Choroid plexus epithelial cell (primary cell): ENCODE measurements around the gene DYNC1I2.
"Not testable (repeated sequence)": the region's sequence is repeated elsewhere in the genome, so short reads cannot be mapped to it uniquely, and the experiment has no call there.

ENCODE experiments used
- DNase-seq: peaks from one replicate; pipeline ENCODE4 v3.0.0-alpha.2; 2010; ENCODE audit warnings: low read depth
- H3K4me3 ChIP-seq: 2 replicates; pipeline ENCODE4 v1.5.1; 2011; ENCODE audit warnings: low read depth, mild to moderate bottlenecking, control low read depth, low read length, moderate library complexity
- CTCF ChIP-seq: conservative IDR thresholded peaks from 2 replicates; pipeline ENCODE4 v1.5.1; 2011; ENCODE audit warnings: low read depth, mild to moderate bottlenecking, control low read depth, inconsistent platforms, low read length, moderate library complexity

DYNC1I2 gene

GRCh38 chr2:171772373-171772772 is 85.1 kb downstream of the DYNC1I2 start:
- no peak overlapping the region for H3K4me3 ChIP-seq
- no peak for TF ChIP-seq CTCF
- DNase-seq, result no peak

- H3K4me3 ChIP-seq, DNase-seq: not testable (repeated sequence)
Observed at GRCh38 chr2:171774581-171774980, 87.3 kb downstream of the DYNC1I2 start.

GRCh38 chr2:171778515-171778914 is 91.2 kb downstream of the DYNC1I2 start:
- no peak for DNase-seq
- no peak overlapping the region for H3K4me3 ChIP-seq
- TF ChIP-seq CTCF, result no peak

GRCh38 chr2:171785450-171785849 is 98.2 kb downstream of the DYNC1I2 start:
- no peak for TF ChIP-seq CTCF
- no peak overlapping the region for H3K4me3 ChIP-seq
- DNase-seq, result no peak

- TF ChIP-seq CTCF, result no peak
- H3K4me3 ChIP-seq, result no peak overlapping the region
- DNase-seq, result no peak
Observed at GRCh38 chr2:171787333-171788072, 100.2 kb downstream of the DYNC1I2 start.

GRCh38 chr2:171788316-171788993 is 101.2 kb downstream of the DYNC1I2 start:
- TF ChIP-seq CTCF, result no peak
- H3K4me3 ChIP-seq, result no peak overlapping the region
- no peak for DNase-seq

GRCh38 chr2:171789956-171790355 is 102.7 kb downstream of the DYNC1I2 start:
- DNase-seq, result no peak
- no peak overlapping the region for H3K4me3 ChIP-seq
- TF ChIP-seq CTCF, result no peak
